Stimulated activated naive CD8-positive, alpha-beta T cell treated with anti-CD3 and anti-CD28 coated beads, Interleukin-15, Interleukin-2, amounts not matched to agents 100 ng/mL and 50 ng/mL, for 24 hours (primary cell): ENCODE data around the gene FOCAD.
A peak's percentile ranks its signal among the peaks of the same experiment; 100 is the strongest.

Source experiments
- H3K27ac Mint-ChIP-seq: one replicate; pipeline ENCODE4 v1.8.0; 2021; ENCODE audit warnings: mild to moderate bottlenecking, mixed read lengths
- H3K27me3 Mint-ChIP-seq: one replicate; pipeline ENCODE4 v1.8.0; 2021; ENCODE audit warnings: mixed read lengths
- H3K36me3 Mint-ChIP-seq: one replicate; pipeline ENCODE4 v1.8.0; 2021; ENCODE audit warnings: low read depth, mixed read lengths
- H3K4me1 Mint-ChIP-seq: one replicate; pipeline ENCODE4 v1.8.0; 2021; ENCODE audit warnings: low read depth, mixed read lengths
- H3K4me3 Mint-ChIP-seq: one replicate; pipeline ENCODE4 v1.8.0; 2021; ENCODE audit warnings: mild to moderate bottlenecking, mixed read lengths
- H3K9me3 Mint-ChIP-seq: one replicate; pipeline ENCODE4 v1.8.0; 2021; ENCODE audit warnings: mixed read lengths

The FOCAD gene

GRCh38 chr9:21030389-21031035 lies 346.5 kb downstream of the FOCAD start:
- Mint-ChIP-seq H3K9me3 (no peaks in the 10 kb centered on the region), H3K4me3 (no peak overlapping the region), H3K27ac (no peak overlapping the region), H3K27me3 (no peaks in the 10 kb centered on the region), H3K4me1 (peaks cover 18% of the 10 kb centered on the region), H3K36me3 (peaks cover 6% of the 10 kb centered on the region)

- Mint-ChIP-seq H3K9me3 (no peaks in the 10 kb centered on the region), H3K4me1 (peaks cover 18% of the 10 kb centered on the region), H3K4me3 (peak within 1 kb of the TSS; percentile 69), H3K36me3 (peaks cover under 1% of the 10 kb centered on the region), H3K27ac (peak within 1 kb of the TSS; percentile 70), H3K27me3 (no peaks in the 10 kb centered on the region)
These were observed 347.2 kb downstream of the FOCAD start, which contains the start of gene HACD4 for GRCh38 chr9:21031091-21031807. Gene HACD4, minus strand, starts transcription at chr9:21031640. Its CDS starts 50 bp downstream, at chr9:21031590.

DNA sequence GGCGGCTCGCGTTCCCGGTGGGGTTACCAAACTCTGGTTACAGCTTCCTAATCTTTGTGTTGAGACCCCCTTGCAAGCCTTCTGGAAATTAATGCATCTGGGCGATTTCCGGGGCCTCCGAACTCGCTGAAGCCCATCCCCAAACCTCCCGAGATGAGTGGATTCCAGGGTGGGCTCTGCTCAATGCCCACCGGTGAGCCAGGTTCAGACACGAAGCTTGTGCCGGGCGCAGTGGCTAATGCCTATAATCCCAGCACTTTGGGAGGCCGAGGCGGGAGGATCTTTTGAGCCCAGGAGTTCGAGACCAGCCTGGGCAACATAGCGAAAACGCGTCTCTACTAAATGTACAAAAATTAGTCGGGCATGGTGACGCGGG lies 347.7 kb downstream of the FOCAD start:
- Mint-ChIP-seq H3K27me3 (no peaks in the 10 kb centered on the region), H3K36me3 (no peaks in the 10 kb centered on the region), H3K9me3 (no peaks in the 10 kb centered on the region), H3K4me1 (peaks cover 18% of the 10 kb centered on the region), H3K27ac (peak overlapping the region; percentile 70), H3K4me3 (peak overlapping the region; percentile 67)

DNA sequence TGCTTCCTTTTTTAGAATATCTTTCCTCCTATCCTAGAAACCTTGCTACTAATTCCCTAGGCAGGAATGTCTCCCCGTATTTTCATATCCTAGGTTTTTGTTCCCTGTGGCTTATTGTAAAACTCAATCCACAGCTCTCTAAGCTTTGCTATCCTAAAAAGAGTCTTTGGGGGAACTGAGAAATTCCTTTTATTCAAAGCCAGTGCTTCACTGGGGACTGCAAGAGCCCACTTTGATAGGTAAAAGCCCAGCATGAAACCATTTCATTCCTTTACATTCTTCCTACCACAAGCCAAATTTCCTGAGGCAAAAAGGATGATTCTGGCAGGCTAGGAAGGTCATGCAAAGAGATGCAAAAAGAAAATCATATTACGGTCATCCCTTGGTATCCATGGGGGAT lies 353.2 kb downstream of the FOCAD start:
- Mint-ChIP-seq H3K4me3 (no peak overlapping the region), H3K36me3 (no peaks in the 10 kb centered on the region), H3K9me3 (no peaks in the 10 kb centered on the region), H3K27me3 (no peaks in the 10 kb centered on the region), H3K4me1 (peaks cover 14% of the 10 kb centered on the region), H3K27ac (no peak overlapping the region)

DNA sequence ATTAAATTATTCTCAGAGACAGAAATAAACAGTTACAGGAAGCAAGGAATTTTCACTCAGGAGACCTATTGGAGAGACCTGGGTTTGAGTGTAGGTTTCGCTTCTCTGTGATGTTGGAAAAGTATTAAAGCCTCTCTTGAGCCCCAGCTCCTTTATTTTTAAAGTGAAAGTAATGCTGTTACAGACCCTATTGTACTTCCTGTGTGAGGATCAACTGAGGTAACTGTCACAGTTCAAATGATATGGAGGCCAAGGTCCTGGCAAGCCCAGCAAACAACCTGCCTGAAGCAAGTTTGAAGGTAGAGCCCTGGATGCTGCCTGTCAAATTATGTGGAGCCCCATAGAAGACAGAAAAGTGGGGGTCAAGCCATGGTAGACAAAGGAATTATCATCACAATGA lies 355.2 kb downstream of the FOCAD start:
- Mint-ChIP-seq H3K4me3 (no peak overlapping the region), H3K27ac (no peak overlapping the region), H3K36me3 (no peaks in the 10 kb centered on the region), H3K27me3 (no peaks in the 10 kb centered on the region), H3K9me3 (no peaks in the 10 kb centered on the region), H3K4me1 (peaks cover 6% of the 10 kb centered on the region)

DNA sequence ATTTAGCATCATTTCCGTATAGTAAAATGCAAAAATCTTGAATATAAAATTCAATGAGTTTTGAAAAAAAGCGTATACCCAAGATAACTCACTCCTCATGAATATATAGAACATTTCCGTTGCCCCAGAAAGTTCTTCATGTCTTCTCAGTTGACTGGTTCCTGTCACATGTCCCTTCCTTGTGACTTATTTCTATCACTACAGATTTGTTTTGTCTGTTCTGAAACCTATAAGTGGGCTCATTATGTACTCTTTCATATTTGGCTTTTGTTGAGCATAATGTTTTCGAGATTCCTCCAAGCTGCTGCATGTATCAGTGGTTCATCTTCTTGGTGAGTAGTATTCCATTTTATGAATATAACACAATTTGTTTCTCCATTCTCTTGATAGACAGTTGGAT lies 358.4 kb downstream of the FOCAD start:
- Mint-ChIP-seq H3K27ac (no peak overlapping the region), H3K36me3 (no peaks in the 10 kb centered on the region), H3K9me3 (no peaks in the 10 kb centered on the region), H3K27me3 (no peaks in the 10 kb centered on the region), H3K4me1 (peaks cover 6% of the 10 kb centered on the region), H3K4me3 (no peak overlapping the region)

DNA sequence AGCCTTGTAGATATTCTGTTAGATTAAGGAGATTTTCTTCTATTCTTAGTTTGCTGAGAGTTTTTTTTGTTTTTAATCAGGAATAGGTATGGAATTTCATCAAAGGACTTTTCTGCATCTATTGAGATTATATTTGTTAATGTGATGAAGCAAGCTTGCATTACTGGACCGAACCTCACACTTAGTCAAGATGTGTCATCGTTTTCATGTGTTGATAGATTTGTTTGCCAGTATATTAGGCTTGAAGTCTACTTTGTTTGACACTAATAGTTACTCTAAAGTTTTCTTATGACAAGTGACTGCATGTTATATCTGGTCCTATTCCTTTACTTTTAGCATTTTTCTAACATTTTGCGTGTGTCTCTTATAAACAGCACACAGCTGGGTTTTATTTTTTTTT lies 359.8 kb downstream of the FOCAD start:
- Mint-ChIP-seq H3K4me1 (peaks cover 6% of the 10 kb centered on the region), H3K9me3 (no peaks in the 10 kb centered on the region), H3K27me3 (no peaks in the 10 kb centered on the region), H3K27ac (no peak overlapping the region), H3K36me3 (no peaks in the 10 kb centered on the region), H3K4me3 (no peak overlapping the region)
